Measurements from ENCODE around the gene BCL11B.

Gene BCL11B

DNA sequence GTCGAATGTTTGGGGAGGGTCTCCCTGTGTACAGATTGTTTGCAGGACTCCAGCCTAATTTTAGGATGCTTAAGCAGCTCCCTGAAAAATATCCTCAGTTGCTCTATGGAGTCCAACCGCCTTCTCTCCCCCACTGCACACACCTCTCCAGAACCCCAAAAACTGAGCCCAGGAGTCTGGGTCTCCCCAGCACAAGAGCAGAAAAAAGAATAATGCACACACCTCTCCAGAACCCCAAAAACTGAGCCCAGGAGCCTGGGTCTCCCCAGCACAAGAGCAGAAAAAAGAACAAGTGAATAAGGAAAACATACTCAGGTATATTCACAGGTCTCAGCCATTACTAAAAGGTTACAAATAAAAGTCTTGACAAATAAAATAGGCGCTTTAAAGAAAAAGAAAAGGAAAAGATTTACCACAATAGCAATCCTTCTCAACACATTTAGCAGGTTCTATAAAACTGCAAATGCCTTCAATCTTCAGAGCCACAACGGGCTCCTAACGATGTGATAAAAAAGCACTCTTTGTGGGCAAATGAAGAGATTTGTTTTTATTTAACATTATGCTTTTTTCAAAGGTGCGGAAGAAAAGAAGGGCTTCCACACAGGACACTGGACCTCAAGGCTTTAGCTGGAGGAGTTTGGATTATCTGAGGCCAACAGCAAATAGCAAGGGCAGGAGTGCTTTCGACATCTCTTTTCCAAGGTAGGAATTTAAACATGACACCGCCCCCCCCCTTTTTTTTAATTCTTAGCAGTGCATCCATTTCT lies 8.2 kb downstream of the BCL11B start:
- peak overlapping the region; percentile 8 for H3K18ac ChIP-seq (ENCODE audit: low read length)
- peak overlapping the region; percentile 86 for H3K56ac ChIP-seq (ENCODE audit: low read length)
- H3K23ac ChIP-seq (ENCODE audit: low read length): no peak overlapping the region
- no peak overlapping the region for H4K5ac ChIP-seq (ENCODE audit: low read length)
- no peak overlapping the region for H2BK5ac ChIP-seq (ENCODE audit: low read length)
- H3K4ac ChIP-seq (ENCODE audit: low read depth, low read length): no peak overlapping the region
- H3K4me2 ChIP-seq (ENCODE audit: low read length): peak overlapping the region; percentile 78
- no peaks in the 10 kb centered on the region for H3K36me3 ChIP-seq (ENCODE audit: control insufficient read depth, insufficient read depth, low read length)
- H3K27me3 ChIP-seq (ENCODE audit: insufficient read depth, low read length, poor library complexity): no peaks in the 10 kb centered on the region
- no peak for DNase-seq
- peak overlapping the region; percentile 68 for H3K9ac ChIP-seq (ENCODE audit: low read length)
- no CpG with 5 or more reads among the region's 8 CpGs for WGBS (ENCODE audit: extremely low coverage, insufficient coverage, low lambda C conversion rate)
- no peak overlapping the region for H3K4me3 ChIP-seq (ENCODE audit: low read length)
- peak overlapping the region; percentile 32 for H2BK120ac ChIP-seq (ENCODE audit: low read depth, low read length)
- peaks cover 17% of the 10 kb centered on the region for H3K79me1 ChIP-seq (ENCODE audit: low read length)
- peaks cover 83% of the 10 kb centered on the region for H3K79me2 ChIP-seq (ENCODE audit: control insufficient read depth, insufficient read depth, low read length)
- H2BK15ac ChIP-seq (replicated peaks; ENCODE audit: low read depth): no peak overlapping the region
- H3K4me1 ChIP-seq (ENCODE audit: control insufficient read depth, low read depth, low read length): peaks cover 37% of the 10 kb centered on the region
- no peak overlapping the region for H2AK5ac ChIP-seq (ENCODE audit: low read length)
- H3K27ac ChIP-seq (ENCODE audit: low read depth, low read length): peak overlapping the region; percentile 47
- H4K8ac ChIP-seq (ENCODE audit: low read depth, low read length): no peak overlapping the region

DNA sequence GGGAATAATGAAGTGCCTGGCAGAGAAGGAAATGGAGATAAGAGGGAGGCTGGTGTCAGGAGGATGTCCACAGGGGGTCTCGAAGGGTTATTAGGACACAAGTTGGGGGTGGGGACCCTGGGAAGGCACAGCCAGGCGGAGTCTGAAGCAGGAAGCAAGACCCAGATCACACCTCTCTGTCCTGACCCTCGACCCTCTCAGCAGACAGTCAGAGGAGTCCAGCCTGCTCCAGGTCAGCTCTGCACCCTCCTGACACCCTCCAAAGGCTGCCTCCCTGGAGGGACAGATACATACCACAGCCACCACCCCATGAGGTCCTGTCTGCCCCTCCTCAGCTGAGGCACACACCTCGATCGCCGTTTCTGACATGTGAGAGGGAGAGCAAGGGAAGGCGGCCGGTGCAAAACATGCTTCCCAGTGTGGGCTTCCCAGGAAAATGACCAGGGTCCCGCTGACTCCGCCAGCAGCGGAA lies 9.0 kb downstream of the BCL11B start:
- WGBS (ENCODE audit: extremely low coverage, insufficient coverage, low lambda C conversion rate): no CpG with 5 or more reads among the region's 11 CpGs

DNA sequence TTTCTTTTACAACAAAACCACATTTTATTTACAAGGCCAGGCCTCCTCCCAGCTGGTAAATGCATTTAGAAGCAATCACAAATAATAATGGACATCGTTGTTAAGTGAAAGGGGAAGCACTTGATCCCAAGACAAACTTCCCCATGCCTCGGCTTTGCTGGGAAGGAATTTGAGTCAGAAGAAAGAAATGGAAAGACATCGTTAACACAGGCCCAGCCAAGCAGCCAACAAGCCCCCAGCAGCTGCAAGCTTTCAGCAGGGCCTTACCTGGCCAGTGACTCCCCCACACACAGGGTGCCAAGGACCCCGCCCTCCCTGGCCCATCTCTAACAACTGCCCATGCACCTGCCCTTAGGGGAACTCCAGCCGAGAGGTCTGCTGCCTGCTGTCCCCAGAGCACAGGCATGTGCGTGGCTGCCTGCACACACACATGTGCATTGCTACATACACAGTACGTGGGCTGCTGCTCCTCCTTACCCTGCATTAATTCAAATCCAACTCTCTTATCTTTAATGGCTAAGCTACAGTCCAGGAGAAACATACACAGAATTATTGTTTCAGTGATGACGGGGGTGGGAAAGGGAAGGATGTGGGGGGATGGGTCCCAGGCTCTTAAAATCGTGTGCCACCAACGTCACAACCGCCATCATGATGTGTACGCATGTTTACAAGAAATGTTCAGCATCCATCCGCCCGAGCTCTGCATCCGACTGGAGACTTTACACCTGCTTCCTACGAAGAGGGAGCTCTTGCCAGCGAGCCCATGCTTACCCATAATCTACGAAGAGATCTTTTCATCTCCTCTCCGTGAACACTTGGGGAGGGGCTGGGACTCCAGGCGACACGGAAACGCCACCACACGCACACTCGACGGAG lies 9.8 kb downstream of the BCL11B start:
- WGBS (ENCODE audit: extremely low coverage, insufficient coverage, low lambda C conversion rate): no CpG with 5 or more reads among the region's 25 CpGs
- Histone ChIP-seq H3K4ac (ENCODE audit: low read depth, low read length) (no peak overlapping the region), H2BK120ac (ENCODE audit: low read depth, low read length) (no peak overlapping the region), H3K4me1 (ENCODE audit: control insufficient read depth, low read depth, low read length) (peaks cover 37% of the 10 kb centered on the region), H3K27me3 (ENCODE audit: insufficient read depth, low read length, poor library complexity) (no peaks in the 10 kb centered on the region), H3K4me2 (ENCODE audit: low read length) (peak overlapping the region; percentile 18), H3K36me3 (ENCODE audit: control insufficient read depth, insufficient read depth, low read length) (no peaks in the 10 kb centered on the region), H2BK15ac (replicated peaks; ENCODE audit: low read depth) (no peak overlapping the region), H3K4me3 (ENCODE audit: low read length) (no peak overlapping the region), H3K23ac (ENCODE audit: low read length) (no peak overlapping the region), H3K18ac (ENCODE audit: low read length) (no peak overlapping the region), H3K79me1 (ENCODE audit: low read length) (peaks cover 21% of the 10 kb centered on the region), H3K56ac (ENCODE audit: low read length) (peak overlapping the region; percentile 38), H4K5ac (ENCODE audit: low read length) (no peak overlapping the region), H3K27ac (ENCODE audit: low read depth, low read length) (no peak overlapping the region), H2BK5ac (ENCODE audit: low read length) (no peak overlapping the region), H3K9ac (ENCODE audit: low read length) (no peak overlapping the region), H4K8ac (ENCODE audit: low read depth, low read length) (no peak overlapping the region), H3K79me2 (ENCODE audit: control insufficient read depth, insufficient read depth, low read length) (peaks cover 75% of the 10 kb centered on the region), H2AK5ac (ENCODE audit: low read length) (no peak overlapping the region)
- no peak for DNase-seq

More for the DNA sequence above, 9.0 kb downstream of the BCL11B start:
- peak overlapping the region; percentile 68 for H3K9ac ChIP-seq (ENCODE audit: low read length)
- no peaks in the 10 kb centered on the region for H3K36me3 ChIP-seq (ENCODE audit: control insufficient read depth, insufficient read depth, low read length)
- H3K4ac ChIP-seq (ENCODE audit: low read depth, low read length): no peak overlapping the region
- H4K8ac ChIP-seq (ENCODE audit: low read depth, low read length): no peak overlapping the region
- peaks cover 77% of the 10 kb centered on the region for H3K79me2 ChIP-seq (ENCODE audit: control insufficient read depth, insufficient read depth, low read length)
- H3K4me1 ChIP-seq (ENCODE audit: control insufficient read depth, low read depth, low read length): peaks cover 40% of the 10 kb centered on the region
- H3K18ac ChIP-seq (ENCODE audit: low read length): peak overlapping the region; percentile 8
- H2BK15ac ChIP-seq (replicated peaks; ENCODE audit: low read depth): no peak overlapping the region
- peak overlapping the region; percentile 86 for H3K56ac ChIP-seq (ENCODE audit: low read length)
- H3K23ac ChIP-seq (ENCODE audit: low read length): peak overlapping the region; percentile 97
- DNase-seq: peak; percentile 93
- no peak overlapping the region for H2AK5ac ChIP-seq (ENCODE audit: low read length)
- H3K4me2 ChIP-seq (ENCODE audit: low read length): peak overlapping the region; percentile 78
- no peaks in the 10 kb centered on the region for H3K27me3 ChIP-seq (ENCODE audit: insufficient read depth, low read length, poor library complexity)
- H3K79me1 ChIP-seq (ENCODE audit: low read length): peaks cover 18% of the 10 kb centered on the region
- no peak overlapping the region for H4K5ac ChIP-seq (ENCODE audit: low read length)
- peak overlapping the region; percentile 78 for H2BK5ac ChIP-seq (ENCODE audit: low read length)
- no peak overlapping the region for H2BK120ac ChIP-seq (ENCODE audit: low read depth, low read length)
- H3K4me3 ChIP-seq (ENCODE audit: low read length): no peak overlapping the region
- peak overlapping the region; percentile 47 for H3K27ac ChIP-seq (ENCODE audit: low read depth, low read length)

DNA sequence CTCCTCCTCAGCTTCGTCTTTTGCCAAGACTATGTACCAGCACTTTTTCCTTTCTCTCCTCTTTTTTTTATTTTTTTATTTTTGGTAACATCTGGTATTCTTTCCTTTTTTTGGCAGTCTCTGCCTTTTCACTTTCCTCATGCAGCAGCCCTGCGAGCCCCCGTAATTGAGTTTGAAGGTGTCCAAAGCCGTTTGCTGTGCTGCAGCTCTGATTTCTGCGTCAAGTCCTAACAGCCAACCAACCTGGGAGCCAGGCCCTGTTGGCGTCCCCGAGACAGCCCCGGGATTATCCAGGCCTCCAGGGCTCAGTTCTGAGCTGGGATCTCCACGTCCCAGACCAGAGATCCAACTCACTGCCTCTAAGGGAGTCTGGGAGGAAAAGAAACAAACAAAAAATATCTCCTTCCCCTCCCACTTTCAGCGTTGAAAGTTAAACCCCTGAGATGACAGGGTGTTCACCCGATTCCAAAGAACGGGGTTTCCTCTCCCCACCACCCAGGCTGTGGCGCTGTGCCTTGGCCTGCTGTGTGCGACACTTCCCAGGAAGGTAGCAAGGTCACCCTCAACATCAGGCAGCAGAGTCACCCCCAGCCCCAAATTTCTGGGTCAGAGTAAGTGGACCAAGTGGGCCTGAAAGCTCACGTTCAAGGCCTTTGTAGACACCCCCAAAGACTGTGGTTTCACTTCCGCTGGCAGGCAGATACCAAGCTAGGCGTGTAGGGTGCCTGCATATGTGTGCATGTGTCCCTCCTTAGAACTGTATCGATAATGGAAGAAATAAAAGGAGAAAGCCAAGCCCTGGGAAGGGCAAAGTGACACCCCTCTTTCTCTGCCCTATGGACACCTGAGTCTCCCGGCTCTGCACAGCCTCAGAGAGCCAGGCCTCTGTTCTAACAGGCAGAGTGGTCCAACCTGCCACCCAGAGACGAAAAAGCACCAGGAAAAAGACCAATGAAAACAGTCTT lies 11.1 kb downstream of the BCL11B start:
- peak overlapping the region; percentile 15 for H3K18ac ChIP-seq (ENCODE audit: low read length)
- H3K27me3 ChIP-seq (ENCODE audit: insufficient read depth, low read length, poor library complexity): no peaks in the 10 kb centered on the region
- no peak overlapping the region for H2BK120ac ChIP-seq (ENCODE audit: low read depth, low read length)
- WGBS (ENCODE audit: extremely low coverage, insufficient coverage, low lambda C conversion rate): no CpG with 5 or more reads among the region's 20 CpGs
- no peak overlapping the region for H3K4me2 ChIP-seq (ENCODE audit: low read length)
- H4K5ac ChIP-seq (ENCODE audit: low read length): no peak overlapping the region
- peaks cover 1% of the 10 kb centered on the region for H3K36me3 ChIP-seq (ENCODE audit: control insufficient read depth, insufficient read depth, low read length)
- no peak overlapping the region for H3K4me3 ChIP-seq (ENCODE audit: low read length)
- no peak overlapping the region for H2AK5ac ChIP-seq (ENCODE audit: low read length)
- no peak overlapping the region for H2BK5ac ChIP-seq (ENCODE audit: low read length)
- no peak overlapping the region for H3K27ac ChIP-seq (ENCODE audit: low read depth, low read length)
- no peak overlapping the region for H3K4ac ChIP-seq (ENCODE audit: low read depth, low read length)
- peaks cover 33% of the 10 kb centered on the region for H3K4me1 ChIP-seq (ENCODE audit: control insufficient read depth, low read depth, low read length)
- H3K79me2 ChIP-seq (ENCODE audit: control insufficient read depth, insufficient read depth, low read length): peaks cover 78% of the 10 kb centered on the region
- H3K23ac ChIP-seq (ENCODE audit: low read length): no peak overlapping the region
- peaks cover 30% of the 10 kb centered on the region for H3K79me1 ChIP-seq (ENCODE audit: low read length)
- DNase-seq: no peak
- H4K8ac ChIP-seq (ENCODE audit: low read depth, low read length): no peak overlapping the region
- H3K56ac ChIP-seq (ENCODE audit: low read length): peak overlapping the region; percentile 68
- H3K9ac ChIP-seq (ENCODE audit: low read length): peak overlapping the region; percentile 29
- no peak overlapping the region for H2BK15ac ChIP-seq (replicated peaks; ENCODE audit: low read depth)

DNA sequence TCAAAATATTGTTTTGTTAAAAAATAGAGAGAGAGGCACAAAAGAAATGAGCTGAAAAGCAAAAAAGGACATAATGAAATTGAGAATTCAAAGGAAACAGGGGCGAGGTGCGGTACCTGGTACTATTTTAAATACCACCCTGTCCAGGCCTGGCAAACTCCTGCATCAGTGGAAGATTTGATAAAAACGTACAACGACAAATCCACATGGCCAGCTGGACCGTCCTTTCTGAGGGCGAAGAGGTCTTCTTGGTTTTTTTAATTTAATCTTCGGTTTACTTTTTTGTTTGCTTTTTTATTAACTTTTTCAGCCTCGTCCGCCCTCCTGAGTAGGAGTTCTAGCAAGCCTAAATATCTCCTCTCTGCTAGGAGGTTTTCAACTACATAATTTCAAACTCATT lies 11.9 kb downstream of the BCL11B start:
- Histone ChIP-seq H3K23ac (ENCODE audit: low read length) (no peak overlapping the region), H3K79me2 (ENCODE audit: control insufficient read depth, insufficient read depth, low read length) (peaks cover 75% of the 10 kb centered on the region), H2BK120ac (ENCODE audit: low read depth, low read length) (no peak overlapping the region), H3K9ac (ENCODE audit: low read length) (no peak overlapping the region), H2BK5ac (ENCODE audit: low read length) (no peak overlapping the region), H3K18ac (ENCODE audit: low read length) (no peak overlapping the region), H3K27ac (ENCODE audit: low read depth, low read length) (no peak overlapping the region), H2BK15ac (replicated peaks; ENCODE audit: low read depth) (no peak overlapping the region), H2AK5ac (ENCODE audit: low read length) (no peak overlapping the region), H4K5ac (ENCODE audit: low read length) (no peak overlapping the region), H3K36me3 (ENCODE audit: control insufficient read depth, insufficient read depth, low read length) (peaks cover 1% of the 10 kb centered on the region), H3K4me1 (ENCODE audit: control insufficient read depth, low read depth, low read length) (peaks cover 31% of the 10 kb centered on the region), H3K27me3 (ENCODE audit: insufficient read depth, low read length, poor library complexity) (no peaks in the 10 kb centered on the region), H3K79me1 (ENCODE audit: low read length) (peaks cover 30% of the 10 kb centered on the region), H3K4me3 (ENCODE audit: low read length) (no peak overlapping the region), H4K8ac (ENCODE audit: low read depth, low read length) (no peak overlapping the region), H3K4me2 (ENCODE audit: low read length) (no peak overlapping the region), H3K4ac (ENCODE audit: low read depth, low read length) (no peak overlapping the region), H3K56ac (ENCODE audit: low read length) (no peak overlapping the region)
- DNase-seq: no peak
- WGBS (ENCODE audit: extremely low coverage, insufficient coverage, low lambda C conversion rate): no CpG with 5 or more reads among the region's 9 CpGs
